PC-9 (cell line): ENCODE measurements around the gene VSX2.

Experiments
- EZH2 ChIP-seq: fragments of 200-600 bp; sonication (generic); IDR thresholded peaks from 2 replicates; pipeline ENCODE4 v1.8.0; 2017; ENCODE audit warnings: antibody characterized with exemption, low read depth
- TF ChIP-seq, protein P1 (sequence below): fragments of 200-600 bp; sonication (generic); conservative IDR thresholded peaks from 2 replicates; pipeline ENCODE4 v1.6.1; 2017; ENCODE audit warnings: mixed run types, antibody characterized with exemption, mild to moderate bottlenecking, moderate library complexity

DNA sequence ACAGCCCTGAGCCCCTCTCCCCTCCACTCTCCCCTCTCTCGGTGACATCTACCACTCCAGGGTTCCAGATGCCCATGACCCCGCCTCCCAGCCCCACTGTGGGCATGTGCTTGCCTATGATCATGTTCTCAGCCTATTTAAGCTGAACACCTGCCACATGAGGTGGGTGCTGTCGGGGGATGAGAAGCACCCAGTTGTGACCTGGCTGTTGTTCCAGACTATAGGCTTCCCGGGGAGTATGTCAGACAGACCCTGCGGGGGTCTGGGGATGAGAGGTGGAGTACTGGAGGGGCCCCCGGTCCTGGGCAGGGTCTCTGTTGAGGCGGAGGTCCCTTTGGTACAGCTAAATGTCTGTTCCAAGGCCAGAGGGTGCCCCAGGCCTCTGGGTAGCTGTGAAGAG is 6.0 kb downstream of the VSX2 start:
- no peak for TF ChIP-seq EZH2
- TF ChIP-seq, protein P1, sequence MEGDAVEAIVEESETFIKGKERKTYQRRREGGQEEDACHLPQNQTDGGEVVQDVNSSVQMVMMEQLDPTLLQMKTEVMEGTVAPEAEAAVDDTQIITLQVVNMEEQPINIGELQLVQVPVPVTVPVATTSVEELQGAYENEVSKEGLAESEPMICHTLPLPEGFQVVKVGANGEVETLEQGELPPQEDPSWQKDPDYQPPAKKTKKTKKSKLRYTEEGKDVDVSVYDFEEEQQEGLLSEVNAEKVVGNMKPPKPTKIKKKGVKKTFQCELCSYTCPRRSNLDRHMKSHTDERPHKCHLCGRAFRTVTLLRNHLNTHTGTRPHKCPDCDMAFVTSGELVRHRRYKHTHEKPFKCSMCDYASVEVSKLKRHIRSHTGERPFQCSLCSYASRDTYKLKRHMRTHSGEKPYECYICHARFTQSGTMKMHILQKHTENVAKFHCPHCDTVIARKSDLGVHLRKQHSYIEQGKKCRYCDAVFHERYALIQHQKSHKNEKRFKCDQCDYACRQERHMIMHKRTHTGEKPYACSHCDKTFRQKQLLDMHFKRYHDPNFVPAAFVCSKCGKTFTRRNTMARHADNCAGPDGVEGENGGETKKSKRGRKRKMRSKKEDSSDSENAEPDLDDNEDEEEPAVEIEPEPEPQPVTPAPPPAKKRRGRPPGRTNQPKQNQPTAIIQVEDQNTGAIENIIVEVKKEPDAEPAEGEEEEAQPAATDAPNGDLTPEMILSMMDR = no peak
